Activated B cell treated with CpG ODN at 0.5 μM for 24 hours (primary cell): Measurements from ENCODE around the gene STX8. TPM values are rescaled to one million over a fixed set of nuclear protein-coding genes. Genes with fewer than 3 reads are reported as not detected.

ENCODE experiments used
- ATAC-seq: fragments of 200-7000 bp; cut with Tn5 transposase; one replicate; pipeline ENCODE4 v1.10.0; 2021; ENCODE audit warnings: low read depth, mild to moderate bottlenecking, moderate library complexity
- CTCF ChIA-PET: fragments of 350-600 bp; sonication (Branson Sonifier 250); formaldehyde crosslinking; loops from one replicate; lab custom pipeline; 2021; ENCODE audit warnings: antibody characterized with exemption; lab: Charles Lee
- POLR2A ChIA-PET: fragments of 350-600 bp; sonication (Branson Sonifier 250); formaldehyde crosslinking; loops from one replicate; lab custom pipeline; 2021; ENCODE audit warnings: antibody characterized with exemption; lab: Charles Lee
- DNase-seq: peaks from one replicate; pipeline ENCODE4 v3.0.0; 2022
- H3K27ac Mint-ChIP-seq: one replicate; pipeline ENCODE4 v1.8.0; 2020; ENCODE audit warnings: mixed read lengths
- H3K27me3 Mint-ChIP-seq: one replicate; pipeline ENCODE4 v1.8.0; 2021; ENCODE audit warnings: mixed read lengths
- H3K36me3 Mint-ChIP-seq: one replicate; pipeline ENCODE4 v1.8.0; 2021; ENCODE audit warnings: low read depth, mixed read lengths
- H3K4me1 Mint-ChIP-seq: one replicate; pipeline ENCODE4 v1.8.0; 2021; ENCODE audit warnings: mixed read lengths
- H3K4me3 Mint-ChIP-seq: one replicate; pipeline ENCODE4 v1.8.0; 2020; ENCODE audit warnings: mild to moderate bottlenecking, mixed read lengths
- H3K9me3 Mint-ChIP-seq: one replicate; pipeline ENCODE4 v1.8.0; 2020; ENCODE audit warnings: mixed read lengths
- intact Hi-C: fragments of 100-400 bp; cut with micrococcal nuclease; formaldehyde crosslinking; loops from one replicate; pipeline ENCODE4 v1.15.1; 2024
- total RNA-seq: library from RNA; stranded (reverse); gene quantifications from 2 replicates; pipeline ENCODE4 v1.2.3, GENCODE V29; 2022
- TF ChIP-seq, protein P1 (sequence below): fragments of 200-600 bp; IDR thresholded peaks from one replicate; pipeline ENCODE4 v1.8.0; 2022; ENCODE audit warnings: antibody characterized with exemption, mild to moderate bottlenecking

The STX8 gene
- total RNA-seq, 1 donor from 2014 or later: 66.9 TPM

DNA sequence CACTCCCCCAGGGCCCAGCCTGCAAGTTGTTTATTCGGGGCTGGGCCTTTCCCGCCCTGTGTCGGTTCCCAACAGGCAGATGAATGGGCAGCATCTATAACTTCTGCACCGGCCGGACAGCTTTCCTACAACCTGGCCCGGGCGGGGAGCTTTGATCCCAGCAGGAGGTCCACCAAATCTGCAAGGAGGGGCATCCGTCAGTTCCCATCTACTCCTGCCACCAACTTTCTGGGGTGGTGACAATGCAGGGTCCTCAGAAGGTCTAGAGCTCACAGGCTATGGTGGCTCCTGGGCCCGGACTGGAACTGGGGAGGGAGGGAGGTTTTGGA is 342.4 kb downstream of the STX8 start:
- H3K4me3 Mint-ChIP-seq: no peak overlapping the region

DNA sequence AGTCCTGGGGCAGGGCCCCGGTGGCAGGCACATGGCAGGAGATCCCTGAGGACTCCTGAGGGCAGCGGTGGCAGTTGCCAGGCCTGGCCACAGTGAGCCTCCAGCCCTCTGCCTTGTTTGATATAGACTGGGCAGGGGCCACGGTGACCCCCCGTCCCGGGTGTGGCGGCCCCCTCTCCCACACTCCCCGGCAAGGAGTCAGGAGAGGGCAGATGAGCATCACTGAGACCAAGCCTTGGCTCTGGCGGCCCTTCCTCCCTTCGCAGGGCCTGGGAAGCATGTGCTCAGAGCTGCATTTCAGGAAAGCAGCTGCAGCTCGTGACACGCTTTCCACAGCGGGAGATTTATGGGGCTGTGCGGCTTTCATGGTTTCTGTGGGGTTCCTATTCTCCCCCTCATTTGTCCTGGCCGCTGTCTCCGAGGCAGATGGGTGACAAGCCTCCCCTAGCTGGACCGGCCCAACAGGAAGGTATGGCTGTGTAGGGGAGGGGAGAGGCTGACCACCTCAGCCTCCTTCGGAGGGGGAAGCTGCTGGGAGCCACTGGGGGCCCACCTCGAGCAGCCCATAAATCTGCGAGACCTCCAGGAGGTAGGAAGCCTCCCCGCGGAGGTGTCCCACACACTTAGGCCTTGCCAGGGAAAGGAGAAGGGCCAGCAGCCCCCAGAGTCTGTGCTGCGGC is 342.9 kb downstream of the STX8 start:
- H3K27ac Mint-ChIP-seq: no peak overlapping the region

More for the DNA sequence above, 342.4 kb downstream of the STX8 start:
- intact Hi-C loops: no loop called here
- H3K27ac Mint-ChIP-seq: no peak overlapping the region
- H3K36me3 Mint-ChIP-seq: no peaks in the 10 kb centered on the region
- H3K9me3 Mint-ChIP-seq: no peaks in the 10 kb centered on the region
- POLR2A ChIA-PET: no interaction called here
- ATAC-seq: no peak
- CTCF ChIA-PET: no interaction called here
- TF ChIP-seq, protein P1, sequence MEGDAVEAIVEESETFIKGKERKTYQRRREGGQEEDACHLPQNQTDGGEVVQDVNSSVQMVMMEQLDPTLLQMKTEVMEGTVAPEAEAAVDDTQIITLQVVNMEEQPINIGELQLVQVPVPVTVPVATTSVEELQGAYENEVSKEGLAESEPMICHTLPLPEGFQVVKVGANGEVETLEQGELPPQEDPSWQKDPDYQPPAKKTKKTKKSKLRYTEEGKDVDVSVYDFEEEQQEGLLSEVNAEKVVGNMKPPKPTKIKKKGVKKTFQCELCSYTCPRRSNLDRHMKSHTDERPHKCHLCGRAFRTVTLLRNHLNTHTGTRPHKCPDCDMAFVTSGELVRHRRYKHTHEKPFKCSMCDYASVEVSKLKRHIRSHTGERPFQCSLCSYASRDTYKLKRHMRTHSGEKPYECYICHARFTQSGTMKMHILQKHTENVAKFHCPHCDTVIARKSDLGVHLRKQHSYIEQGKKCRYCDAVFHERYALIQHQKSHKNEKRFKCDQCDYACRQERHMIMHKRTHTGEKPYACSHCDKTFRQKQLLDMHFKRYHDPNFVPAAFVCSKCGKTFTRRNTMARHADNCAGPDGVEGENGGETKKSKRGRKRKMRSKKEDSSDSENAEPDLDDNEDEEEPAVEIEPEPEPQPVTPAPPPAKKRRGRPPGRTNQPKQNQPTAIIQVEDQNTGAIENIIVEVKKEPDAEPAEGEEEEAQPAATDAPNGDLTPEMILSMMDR: no peak
- DNase-seq: no peak
- H3K27me3 Mint-ChIP-seq: peaks cover 7% of the 10 kb centered on the region
- H3K4me1 Mint-ChIP-seq: peaks cover 2% of the 10 kb centered on the region

DNA sequence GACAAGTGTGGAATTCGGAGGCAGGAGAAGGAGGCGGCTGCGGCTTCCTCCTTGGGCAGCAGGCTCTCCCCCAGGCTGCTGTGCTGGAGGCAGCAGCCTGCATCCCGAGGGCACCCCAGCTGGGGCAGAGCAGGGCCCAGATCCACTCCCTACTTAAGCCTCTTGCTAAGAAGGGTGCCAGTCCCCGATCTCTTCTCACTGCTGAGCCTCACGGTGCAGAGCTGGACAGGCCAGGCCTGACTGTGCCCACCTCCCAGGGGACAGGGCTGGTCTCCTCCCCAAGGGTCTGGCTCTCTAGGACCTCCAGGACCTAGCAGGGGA is 343.5 kb downstream of the STX8 start:
- no peak overlapping the region for H3K4me3 Mint-ChIP-seq
- H3K27ac Mint-ChIP-seq: no peak overlapping the region
- TF ChIP-seq, protein P1: no peak
- H3K4me1 Mint-ChIP-seq: no peaks in the 10 kb centered on the region
- DNase-seq: no peak
- POLR2A ChIA-PET: no interaction called here
- CTCF ChIA-PET: no interaction called here
- H3K36me3 Mint-ChIP-seq: no peaks in the 10 kb centered on the region
- H3K27me3 Mint-ChIP-seq: peaks cover 7% of the 10 kb centered on the region
- intact Hi-C loops: no loop called here
- ATAC-seq: no peak
- no peaks in the 10 kb centered on the region for H3K9me3 Mint-ChIP-seq

More for the DNA sequence above, 342.9 kb downstream of the STX8 start:
- TF ChIP-seq, protein P1: no peak
- H3K36me3 Mint-ChIP-seq: no peaks in the 10 kb centered on the region
- no peaks in the 10 kb centered on the region for H3K9me3 Mint-ChIP-seq
- CTCF ChIA-PET: no interaction called here
- intact Hi-C loops: no loop called here
- POLR2A ChIA-PET: no interaction called here
- ATAC-seq: no peak
- no peak for DNase-seq
- peaks cover 7% of the 10 kb centered on the region for H3K27me3 Mint-ChIP-seq
- H3K4me3 Mint-ChIP-seq: no peak overlapping the region
- H3K4me1 Mint-ChIP-seq: no peaks in the 10 kb centered on the region

DNA sequence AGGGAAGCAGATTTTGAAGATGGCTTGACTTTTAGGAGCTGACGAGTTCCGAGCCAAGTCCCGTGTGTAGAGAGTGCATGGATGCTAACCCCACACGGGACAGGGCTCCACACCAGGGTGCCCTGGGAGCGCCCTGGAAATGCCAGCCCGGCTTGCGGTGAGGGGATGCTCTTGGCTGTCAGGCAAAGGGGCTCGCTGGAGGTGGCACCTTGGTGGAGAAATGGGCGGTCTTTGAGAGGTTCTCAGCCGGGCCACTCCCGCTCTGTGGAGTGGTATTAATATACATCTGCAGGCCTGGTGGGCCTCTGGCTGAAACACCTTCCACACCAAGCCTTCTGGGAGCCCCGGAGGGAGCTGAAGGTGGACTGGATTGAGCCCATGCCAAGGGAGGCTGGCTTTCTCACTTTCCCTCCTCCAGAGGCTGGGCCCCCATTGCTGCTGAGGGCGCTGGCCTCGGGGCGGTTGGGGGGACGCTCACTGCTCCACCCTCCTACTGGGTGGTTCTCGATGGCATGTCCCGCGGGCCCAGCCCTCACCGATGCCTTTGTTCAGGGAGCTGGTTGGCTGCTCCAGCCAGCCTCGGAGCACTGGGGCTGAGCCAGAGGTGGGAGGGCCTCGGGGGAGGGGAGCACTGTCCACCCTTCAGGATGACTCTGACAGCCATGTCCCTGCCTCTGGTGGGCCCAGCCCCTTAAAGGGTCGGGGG is 344.0 kb downstream of the STX8 start:
- CTCF ChIA-PET: no interaction called here

DNA sequence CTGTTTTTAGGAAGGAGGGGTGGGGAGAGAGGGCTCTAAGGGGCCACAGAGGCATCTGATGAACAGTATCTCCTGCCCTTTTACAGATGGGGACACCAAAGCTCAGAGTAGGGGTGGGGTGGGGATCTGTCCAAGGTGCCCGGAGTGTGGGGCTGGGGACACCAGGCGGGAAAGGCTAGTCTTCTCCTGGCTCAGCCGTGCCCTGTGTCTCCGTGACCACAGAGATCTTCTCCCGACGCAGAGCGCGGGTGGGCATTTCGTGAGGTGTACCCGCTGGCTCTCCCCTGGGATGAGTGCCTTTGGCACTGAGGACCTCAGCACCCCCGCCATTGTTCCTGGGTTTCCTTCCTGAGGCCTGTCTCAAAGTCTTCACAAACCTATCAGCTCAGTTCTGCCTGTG is 344.8 kb downstream of the STX8 start:
- no peaks in the 10 kb centered on the region for H3K9me3 Mint-ChIP-seq
- no peak for DNase-seq
- H3K4me1 Mint-ChIP-seq: no peaks in the 10 kb centered on the region
- H3K27ac Mint-ChIP-seq: no peak overlapping the region
- TF ChIP-seq, protein P1: no peak
- H3K36me3 Mint-ChIP-seq: no peaks in the 10 kb centered on the region
- ChIA-PET CTCF (no interaction called here), POLR2A (no interaction called here)
- H3K27me3 Mint-ChIP-seq: peaks cover 7% of the 10 kb centered on the region
- intact Hi-C loops: no loop called here
- ATAC-seq: no peak
- no peak overlapping the region for H3K4me3 Mint-ChIP-seq

More for the DNA sequence above, 344.0 kb downstream of the STX8 start:
- POLR2A ChIA-PET: no interaction called here
- intact Hi-C loops: no loop called here
- peaks cover 7% of the 10 kb centered on the region for H3K27me3 Mint-ChIP-seq
- H3K4me3 Mint-ChIP-seq: no peak overlapping the region
- ATAC-seq: no peak
- H3K9me3 Mint-ChIP-seq: no peaks in the 10 kb centered on the region
- TF ChIP-seq, protein P1: no peak
- H3K4me1 Mint-ChIP-seq: no peaks in the 10 kb centered on the region
- no peak overlapping the region for H3K27ac Mint-ChIP-seq
- DNase-seq: no peak
- no peaks in the 10 kb centered on the region for H3K36me3 Mint-ChIP-seq
